B cell (primary cell): ENCODE measurements around the gene COL6A1. TPM values are rescaled to one million over a fixed set of nuclear protein-coding genes. Genes with fewer than 3 reads are reported as not detected.

Source experiments
- ATAC-seq: fragments of 200-7000 bp; cut with Tn5 transposase; one replicate; pipeline ENCODE4 v1.10.0; 2021; ENCODE audit warnings: low read depth, mild to moderate bottlenecking, moderate number of reproducible peaks, moderate library complexity
- CTCF ChIA-PET: fragments of 350-600 bp; sonication (Branson Sonifier 250); formaldehyde crosslinking; loops from one replicate; lab custom pipeline; 2021; ENCODE audit warnings: antibody characterized with exemption, inconsistent platforms; lab: Charles Lee
- POLR2A ChIA-PET: fragments of 350-600 bp; sonication (Branson Sonifier 250); formaldehyde crosslinking; loops from one replicate; lab custom pipeline; 2021; ENCODE audit warnings: antibody characterized with exemption; lab: Charles Lee
- DNase-seq: peaks from one replicate; pipeline ENCODE4 v3.0.0; 2013
- H2AFZ ChIP-seq: 2 replicates; pipeline ENCODE4 v1.6.1; 2012; ENCODE audit warnings: mild to moderate bottlenecking, low read depth, low read length; ENCODE audit not compliant: insufficient read depth, poor library complexity, severe bottlenecking
- H3K27ac ChIP-seq, 2 donors: 1 replicate in 1 of 2; 2 replicates in 1 of 2; pipeline ENCODE4 v1.5.1; 2012 to 2013; ENCODE audit warnings: low read length in 2 of 2, mild to moderate bottlenecking in 2 of 2, moderate library complexity in 1 of 2
- H3K27me3 ChIP-seq, 4 experiments: fragments of 200-600 bp in 1 of 4; sonication (generic) in 1 of 4; replicated peaks in 1 of 4; 1 replicate in 2 of 4; 2 replicates in 2 of 4; pipeline versions ENCODE4 v1.6.1 to v1.7.0; 2013 to 2016; ENCODE audit warnings: low read length in 3 of 4, mild to moderate bottlenecking in 2 of 4, mixed read lengths in 1 of 4, moderate library complexity in 1 of 4; ENCODE audit not compliant: insufficient read depth in 4 of 4, control insufficient read depth in 3 of 4; ENCODE audit errors: control extremely low read depth in 1 of 4
- H3K36me3 ChIP-seq, 2 experiments: replicated peaks in 1 of 2; 1 replicate in 1 of 2; 2 replicates in 1 of 2; pipeline versions ENCODE4 v1.6.1 to v1.7.1; 2013; ENCODE audit warnings: low read length in 1 of 2; ENCODE audit not compliant: insufficient read depth in 2 of 2, control insufficient read depth in 1 of 2; ENCODE audit errors: control extremely low read depth in 1 of 2, extremely low read depth in 1 of 2
- H3K4me1 ChIP-seq, 2 donors: fragments of 200-600 bp in 1 of 2; sonication (generic) in 1 of 2; 1 replicate in 1 of 2; 2 replicates in 1 of 2; pipeline versions ENCODE4 v1.5.1 to v1.6.1; 2013 to 2017; ENCODE audit warnings: low read length in 2 of 2; ENCODE audit not compliant: control insufficient read depth in 2 of 2, insufficient read depth in 2 of 2
- H3K4me2 ChIP-seq: replicated peaks from 2 replicates; pipeline ENCODE3; 2012; ENCODE audit warnings: mild to moderate bottlenecking, low read depth, low read length; ENCODE audit not compliant: poor library complexity, severe bottlenecking
- H3K4me3 ChIP-seq, 5 experiments: fragments of 200-600 bp in 1 of 5; sonication (generic) in 1 of 5; 1 replicate in 3 of 5; 2 replicates in 2 of 5; pipeline versions ENCODE4 v1.5.1 to v1.7.0; 2011 to 2016; ENCODE audit warnings: low read length in 4 of 5, mild to moderate bottlenecking in 4 of 5, low read depth in 2 of 5, control low read depth in 1 of 5, moderate library complexity in 1 of 5; ENCODE audit not compliant: insufficient read depth in 1 of 5; ENCODE audit errors: control extremely low read depth in 1 of 5, extremely low read depth in 1 of 5
- H3K79me2 ChIP-seq: fragments of 200-600 bp; sonication (generic); one replicate; pipeline ENCODE4 v1.6.0; 2016; ENCODE audit warnings: low read length; ENCODE audit not compliant: control insufficient read depth, insufficient read depth
- H3K9ac ChIP-seq: fragments of 200-600 bp; sonication (generic); 2 replicates; pipeline ENCODE4 v1.6.1; 2017; ENCODE audit warnings: mild to moderate bottlenecking, low read length, moderate library complexity
- H3K9me3 ChIP-seq, 3 donors: one replicate each; pipeline versions ENCODE4 v1.6.1 to v1.7.1; 2013; ENCODE audit warnings: low read length in 2 of 3; ENCODE audit not compliant: control insufficient read depth in 2 of 3, insufficient read depth in 1 of 3; ENCODE audit errors: control extremely low read depth in 1 of 3
- H4K20me1 ChIP-seq: 2 replicates; pipeline ENCODE4 v1.6.0; 2012; ENCODE audit warnings: mild to moderate bottlenecking, low read length; ENCODE audit not compliant: insufficient read depth, control insufficient read depth, poor library complexity, severe bottlenecking
- H3K27ac Mint-ChIP-seq: one replicate; pipeline ENCODE4 v1.8.0; 2021; ENCODE audit warnings: mixed read lengths
- H3K27me3 Mint-ChIP-seq: one replicate; pipeline ENCODE4 v1.8.0; 2021; ENCODE audit warnings: mixed read lengths
- H3K4me1 Mint-ChIP-seq: one replicate; pipeline ENCODE4 v1.8.0; 2021; ENCODE audit warnings: mixed read lengths
- H3K4me3 Mint-ChIP-seq: one replicate; pipeline ENCODE4 v1.8.0; 2021; ENCODE audit warnings: mixed read lengths
- H3K9me3 Mint-ChIP-seq: one replicate; pipeline ENCODE4 v1.8.0; 2022; ENCODE audit warnings: mixed read lengths; ENCODE audit not compliant: insufficient read depth
- EZH2 ChIP-seq: IDR thresholded peaks from 2 replicates; pipeline ENCODE4 v1.6.1; 2012; ENCODE audit warnings: borderline replicate concordance, low read depth, mild to moderate bottlenecking, moderate library complexity, low read length; ENCODE audit not compliant: insufficient read depth, poor library complexity, severe bottlenecking
- WGBS: methylation state at CpG from one replicate; pipeline ENCODE4 v1.1.5; 2013; ENCODE audit warnings: missing lambda C conversion rate; ENCODE audit not compliant: insufficient coverage; 5-methylcytosine and 5-hydroxymethylcytosine counted together
- intact Hi-C: fragments of 100-400 bp; cut with micrococcal nuclease; formaldehyde crosslinking; loops from one replicate; pipeline ENCODE4 v1.10.0; 2022
- polyA plus RNA-seq: library from polyadenylated mRNA; depleted of rRNA; stranded (reverse); fragments of >200 nt; gene quantifications from 2 replicates; pipeline ENCODE4 v1.2.3, GENCODE V29; 2012
- total RNA-seq, 2 donors: library from RNA; stranded (reverse); fragments of 120-200 nt in 1 of 2; gene quantifications; 1 replicate in 1 of 2; 2 replicates in 1 of 2; pipeline versions ENCODE4 v1.2.3 to v1.2.4, GENCODE V29; 2013 to 2022
- TF ChIP-seq, protein P1 (sequence below): fragments of 200-600 bp; IDR thresholded peaks from one replicate; pipeline ENCODE4 v1.8.0; 2022; ENCODE audit warnings: antibody characterized with exemption, mild to moderate bottlenecking

COL6A1 gene
- total and polyA plus RNA-seq, 2 donors (not counting 1 experiment from before 2014, with no cell fraction given): 0.39 to 0.67 TPM

DNA sequence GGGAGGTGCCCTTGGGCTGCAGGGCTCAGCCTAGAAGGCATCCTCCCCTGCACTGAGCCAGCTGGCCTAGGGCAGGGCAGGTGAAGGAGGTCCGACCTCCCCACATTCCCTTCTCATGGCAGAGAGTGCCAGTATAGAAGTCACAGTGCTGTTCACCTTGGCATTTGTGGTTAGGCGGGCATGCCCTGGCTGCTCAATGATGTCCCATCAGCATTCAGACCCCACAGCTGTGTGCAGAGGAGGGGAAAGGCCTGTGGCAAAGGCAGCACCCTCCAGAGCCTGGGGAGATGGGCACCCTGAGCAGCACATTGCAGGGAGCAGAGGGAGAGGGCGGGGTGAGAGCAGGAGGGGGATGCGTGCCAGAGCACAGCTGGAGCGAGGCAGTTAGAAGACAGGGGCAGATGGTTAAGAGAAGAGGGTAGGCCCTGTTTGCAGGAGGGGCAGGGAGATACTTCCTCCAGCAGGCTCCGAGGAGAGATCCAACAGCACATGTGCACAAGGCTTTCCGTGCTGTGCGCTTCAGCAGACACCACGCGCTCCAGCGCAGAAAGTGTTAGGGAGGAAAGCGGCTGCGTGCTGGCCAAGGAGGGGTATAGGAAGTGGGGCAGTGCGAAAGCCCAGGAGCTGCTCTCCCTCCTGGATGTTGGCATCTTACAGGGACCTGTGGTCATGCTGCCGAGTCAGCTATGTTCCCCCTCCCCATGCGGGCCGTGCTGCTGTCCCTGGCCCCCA is 43.7 kb upstream of the COL6A1 start:
- TF ChIP-seq EZH2: no peak
- TF ChIP-seq, protein P1, sequence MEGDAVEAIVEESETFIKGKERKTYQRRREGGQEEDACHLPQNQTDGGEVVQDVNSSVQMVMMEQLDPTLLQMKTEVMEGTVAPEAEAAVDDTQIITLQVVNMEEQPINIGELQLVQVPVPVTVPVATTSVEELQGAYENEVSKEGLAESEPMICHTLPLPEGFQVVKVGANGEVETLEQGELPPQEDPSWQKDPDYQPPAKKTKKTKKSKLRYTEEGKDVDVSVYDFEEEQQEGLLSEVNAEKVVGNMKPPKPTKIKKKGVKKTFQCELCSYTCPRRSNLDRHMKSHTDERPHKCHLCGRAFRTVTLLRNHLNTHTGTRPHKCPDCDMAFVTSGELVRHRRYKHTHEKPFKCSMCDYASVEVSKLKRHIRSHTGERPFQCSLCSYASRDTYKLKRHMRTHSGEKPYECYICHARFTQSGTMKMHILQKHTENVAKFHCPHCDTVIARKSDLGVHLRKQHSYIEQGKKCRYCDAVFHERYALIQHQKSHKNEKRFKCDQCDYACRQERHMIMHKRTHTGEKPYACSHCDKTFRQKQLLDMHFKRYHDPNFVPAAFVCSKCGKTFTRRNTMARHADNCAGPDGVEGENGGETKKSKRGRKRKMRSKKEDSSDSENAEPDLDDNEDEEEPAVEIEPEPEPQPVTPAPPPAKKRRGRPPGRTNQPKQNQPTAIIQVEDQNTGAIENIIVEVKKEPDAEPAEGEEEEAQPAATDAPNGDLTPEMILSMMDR: no peak
- Mint-ChIP-seq H3K4me3 (no peak overlapping the region), H3K4me1 (no peaks in the 10 kb centered on the region), H3K9me3 (no peaks in the 10 kb centered on the region), H3K27me3 (peaks cover 4% of the 10 kb centered on the region), H3K27ac (no peak overlapping the region)
- ChIA-PET CTCF (no interaction called here), POLR2A (no interaction called here)
- Histone ChIP-seq H3K9ac (no peak overlapping the region), H3K27me3 (no peaks in the 10 kb centered on the region), H4K20me1 (no peaks in the 10 kb centered on the region), H3K9me3 (peaks cover 0 to 54% (median 13%) of the 10 kb centered on the region in 3 donors), H3K4me1 (no peaks in the 10 kb centered on the region), H3K27ac (no peak overlapping the region), H3K36me3 (no peaks in the 10 kb centered on the region), H2AFZ (no peak overlapping the region), H3K79me2 (no peaks in the 10 kb centered on the region), H3K4me2 (no peak overlapping the region), H3K4me3 (no peak overlapping the region)
- no peak for DNase-seq
- 93% methylated on average over 15 of the region's 17 CpGs for WGBS
- ATAC-seq: no peak
- intact Hi-C loops: no loop called here

DNA sequence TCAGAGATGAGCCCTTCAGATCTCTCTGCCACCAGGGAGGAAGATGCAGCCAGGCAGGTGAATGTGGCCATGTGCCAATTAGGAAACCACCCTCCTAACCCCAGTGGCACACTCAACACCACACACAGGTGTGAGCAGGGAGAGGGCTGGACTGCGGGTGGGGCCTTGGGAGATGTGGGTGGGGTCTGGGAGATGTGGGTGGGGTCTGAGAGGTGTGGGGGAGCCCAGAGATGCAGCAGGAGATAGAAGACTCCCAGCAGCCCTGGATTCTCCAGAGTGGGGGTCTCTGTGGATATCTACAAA is 43.2 kb upstream of the COL6A1 start:
- Histone ChIP-seq H3K4me3 (no peak overlapping the region), H3K36me3 (no peaks in the 10 kb centered on the region), H3K27ac (no peak overlapping the region), H3K9ac (no peak overlapping the region), H3K4me1 (no peaks in the 10 kb centered on the region), H3K27me3 (no peaks in the 10 kb centered on the region), H4K20me1 (no peaks in the 10 kb centered on the region), H3K79me2 (no peaks in the 10 kb centered on the region), H3K4me2 (no peak overlapping the region), H3K9me3 (peaks cover 0 to 54% (median 13%) of the 10 kb centered on the region in 3 donors), H2AFZ (no peak overlapping the region)
- no peak for ATAC-seq
- DNase-seq: no peak
- Mint-ChIP-seq H3K4me3 (no peak overlapping the region), H3K4me1 (no peaks in the 10 kb centered on the region), H3K9me3 (no peaks in the 10 kb centered on the region), H3K27ac (no peak overlapping the region), H3K27me3 (no peaks in the 10 kb centered on the region)
- ChIA-PET POLR2A (no interaction called here), CTCF (no interaction called here)
- intact Hi-C loops: no loop called here
- TF ChIP-seq EZH2: no peak
- TF ChIP-seq, protein P1: no peak
- WGBS: no CpG with 5 or more reads among the region's 1 CpG
